IPS DF 6.9 (cell line): ENCODE measurements around the gene SH2D2A.
A peak's percentile ranks its signal among the peaks of the same experiment; 100 is the strongest.
"Not testable (repeated sequence)": the region's sequence is repeated elsewhere in the genome, so short reads cannot be mapped to it uniquely, and the experiment has no call there.

Source experiments
- DNase-seq: peaks from one replicate; pipeline ENCODE4 v3.0.0-alpha.2; 2013; ENCODE audit warnings: low read depth, low spot score
- H3K27ac ChIP-seq: one replicate; pipeline ENCODE4 v1.5.1; 2013; ENCODE audit warnings: low read length, control low read depth
- H3K27me3 ChIP-seq: 2 replicates; pipeline ENCODE4 v1.6.1; 2013; ENCODE audit warnings: mild to moderate bottlenecking, low read length; ENCODE audit not compliant: control insufficient read depth, insufficient read depth
- H3K36me3 ChIP-seq: 2 replicates; pipeline ENCODE4 v1.6.1; 2013; ENCODE audit warnings: low read length; ENCODE audit not compliant: control insufficient read depth, insufficient read depth
- H3K4me1 ChIP-seq: 2 replicates; pipeline ENCODE4 v1.6.1; 2013; ENCODE audit warnings: low read length; ENCODE audit not compliant: control insufficient read depth, insufficient read depth
- H3K4me3 ChIP-seq: 2 replicates; pipeline ENCODE4 v1.5.1; 2013; ENCODE audit warnings: mild to moderate bottlenecking, low read length
- H3K9me3 ChIP-seq: 2 replicates; pipeline ENCODE4 v1.6.1; 2013; ENCODE audit warnings: low read length, inconsistent platforms; ENCODE audit not compliant: control insufficient read depth, insufficient read depth
- WGBS: extraction: QIAGEN DNeasy Blood & Tissue Kit; methylation state at CpG from one replicate; pipeline ENCODE4 v1.1.7; 2013; ENCODE audit warnings: mixed read lengths, missing lambda C conversion rate; ENCODE audit not compliant: insufficient read length, insufficient coverage; 5-methylcytosine and 5-hydroxymethylcytosine counted together

The SH2D2A gene

DNA sequence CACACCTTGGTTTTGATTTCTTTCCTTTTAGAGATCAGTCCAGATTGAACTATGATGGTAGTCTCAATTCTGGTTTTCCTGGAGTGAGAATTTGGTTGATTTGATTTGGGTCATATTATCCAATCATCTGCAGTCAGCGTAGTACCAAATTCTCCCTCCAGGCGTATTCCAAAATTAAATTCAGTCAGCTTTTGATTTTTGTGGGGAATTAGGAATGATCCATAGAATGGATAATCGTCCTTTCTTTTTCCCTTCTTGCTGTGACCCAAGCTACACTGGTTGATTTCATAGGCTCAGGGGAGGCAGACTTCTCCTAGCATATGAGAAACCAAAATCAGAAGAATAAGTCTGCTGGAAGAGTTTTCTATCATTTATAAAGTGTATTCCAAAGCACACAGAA, 44.4 kb downstream of the SH2D2A start:
- DNase-seq: no peak
- no CpG with 5 or more reads among the region's 3 CpGs for WGBS
- Histone ChIP-seq H3K36me3 (no peaks in the 10 kb centered on the region; the same call in 1 of the 2 replicates), H3K4me1 (no peaks in the 10 kb centered on the region), H3K9me3 (no peaks in the 10 kb centered on the region), H3K27me3 (no peaks in the 10 kb centered on the region), H3K4me3 (no peak overlapping the region), H3K27ac (no peak overlapping the region)

DNA sequence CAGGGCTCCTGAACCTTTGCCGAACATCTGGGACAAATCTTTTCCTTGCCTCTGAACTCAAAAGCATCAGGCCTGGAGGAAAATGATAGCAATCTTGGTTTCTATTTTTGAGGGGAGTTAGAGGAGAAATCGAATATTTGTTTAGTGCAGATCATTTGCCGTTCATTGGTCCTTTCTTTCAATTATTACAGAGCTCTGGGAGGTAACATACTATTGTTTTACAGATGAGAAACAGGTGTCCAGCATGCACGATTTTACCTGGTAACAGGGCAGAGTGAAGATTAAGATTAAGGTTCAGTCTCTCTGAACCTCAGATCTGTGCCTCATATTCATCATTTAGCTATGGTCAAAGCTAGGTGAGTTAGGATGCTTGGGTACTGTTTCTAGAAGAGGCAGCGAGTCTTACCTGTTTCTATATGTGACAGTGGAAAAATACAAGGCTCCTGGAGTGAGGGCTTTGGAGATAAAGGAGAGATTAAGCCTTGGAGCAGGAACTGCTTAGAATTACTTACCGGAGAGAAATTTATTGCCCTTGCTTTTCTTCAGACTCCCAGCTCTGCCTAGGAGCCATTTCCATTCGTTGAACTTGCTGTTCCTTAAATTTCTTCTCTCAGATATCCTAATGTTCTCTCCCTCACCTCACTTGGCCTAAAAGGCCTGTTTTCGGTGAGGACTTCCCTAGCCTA, 47.9 kb downstream of the SH2D2A start:
- WGBS: no CpG with 5 or more reads among the region's 8 CpGs
- Histone ChIP-seq H3K4me1 (no peaks in the 10 kb centered on the region), H3K27me3 (no peaks in the 10 kb centered on the region), H3K36me3 (no peaks in the 10 kb centered on the region; the same call in 1 of the 2 replicates), H3K9me3 (no peaks in the 10 kb centered on the region), H3K4me3 (peak overlapping the region; percentile 77; the same call in 1 of the 2 replicates), H3K27ac (no peak overlapping the region)
- DNase-seq: no peak

DNA sequence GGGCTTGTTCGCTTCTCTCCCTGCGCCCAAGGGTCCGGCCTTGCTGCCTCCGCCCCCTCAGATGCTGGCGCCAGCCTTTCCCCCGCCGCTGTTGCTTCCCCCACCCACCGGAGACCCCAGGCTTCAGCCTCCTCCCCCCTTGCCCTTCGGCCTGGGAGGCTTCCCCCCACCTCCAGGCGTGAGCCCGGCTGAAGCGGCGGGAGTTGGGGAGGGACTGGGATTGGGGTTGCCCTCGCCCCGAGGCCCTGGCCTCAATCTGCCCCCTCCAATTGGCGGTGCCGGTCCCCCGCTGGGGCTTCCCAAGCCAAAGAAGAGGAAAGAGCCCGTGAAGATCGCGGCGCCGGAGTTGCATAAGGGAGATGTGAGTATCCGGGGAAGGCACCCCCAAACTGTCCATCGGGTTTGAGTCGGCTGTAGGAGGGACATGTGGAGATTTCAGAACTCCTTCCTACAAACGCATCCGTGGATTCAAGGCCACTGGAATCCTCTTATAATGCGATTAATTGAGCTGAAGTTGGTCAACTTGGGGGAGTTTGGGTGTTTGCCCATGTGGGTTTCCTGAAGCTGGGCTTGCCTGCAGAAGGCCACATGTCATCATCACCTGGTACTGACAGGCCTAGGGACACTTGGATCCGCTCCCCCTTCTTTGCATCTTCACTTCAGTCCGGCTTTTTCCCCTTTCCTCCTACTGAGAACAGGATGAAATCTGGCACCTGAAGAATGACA, 48.6 kb downstream of the SH2D2A start:
- Histone ChIP-seq H3K4me1 (no peaks in the 10 kb centered on the region), H3K4me3 (peak overlapping the region; percentile 77), H3K36me3 (no peaks in the 10 kb centered on the region; the same call in 1 of the 2 replicates), H3K27ac (no peak overlapping the region), H3K9me3 (no peaks in the 10 kb centered on the region), H3K27me3 (no peaks in the 10 kb centered on the region)
- DNase-seq: no peak
- WGBS: no CpG with 5 or more reads among the region's 31 CpGs

GRCh38 chr1:156767101-156767878, 49.4 kb downstream of the SH2D2A start, which contains the start of gene PRCC:
Gene PRCC (plus strand): TSS chr1:156767535. CDS start chr1:156767772, 237 bp downstream.
- DNase-seq: peak; percentile 100
- H3K9me3 ChIP-seq: no peaks in the 10 kb centered on the region
- WGBS: no CpG with 5 or more reads among the region's 50 CpGs
- no peaks in the 10 kb centered on the region for H3K27me3 ChIP-seq
- no peak within 1 kb of the TSS for H3K27ac ChIP-seq
- H3K4me1 ChIP-seq: no peaks in the 10 kb centered on the region
- peak within 1 kb of the TSS; percentile 77 for H3K4me3 ChIP-seq
- no peaks in the 10 kb centered on the region; the same call in 1 of the 2 replicates for H3K36me3 ChIP-seq

DNA sequence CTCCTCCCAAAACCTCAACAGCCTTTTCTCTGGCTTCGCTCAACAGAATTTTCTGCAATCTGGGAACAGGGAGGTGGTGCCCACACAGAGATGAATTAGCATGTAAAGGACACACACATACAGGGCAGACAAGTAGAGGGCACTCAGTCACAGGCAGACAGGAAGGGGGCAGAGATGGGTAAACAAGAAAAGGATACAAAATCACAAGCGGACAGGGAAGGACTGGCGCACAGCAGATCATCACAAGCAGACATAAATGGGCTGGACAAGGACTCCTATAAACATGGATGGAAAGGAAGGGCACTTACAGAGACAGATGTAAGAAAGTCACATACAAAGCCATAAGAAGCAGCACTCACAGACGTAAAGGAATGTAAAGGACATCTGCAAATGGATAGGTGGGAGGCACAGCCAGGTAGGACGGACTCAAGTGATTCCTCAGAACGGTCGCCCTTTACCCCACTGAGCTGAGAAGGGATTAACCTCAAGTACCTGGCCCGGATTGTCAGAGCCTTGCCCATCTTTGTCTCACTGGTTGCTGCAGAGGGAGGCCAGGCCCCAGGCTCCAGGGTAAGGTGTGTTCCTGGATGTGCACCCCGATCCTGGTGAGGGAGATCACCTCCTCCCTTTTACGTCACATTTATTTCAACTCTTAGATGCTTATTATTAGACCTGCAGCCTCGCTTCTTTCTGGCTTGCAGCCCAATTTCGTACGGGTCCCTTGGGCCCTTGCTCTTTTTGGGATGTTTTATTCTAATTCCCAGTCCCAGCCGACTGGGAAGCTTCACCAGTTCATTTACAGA, 50.1 kb downstream of the SH2D2A start:
- Histone ChIP-seq H3K4me3 (peak overlapping the region; percentile 49; the same call in 1 of the 2 replicates), H3K27me3 (no peaks in the 10 kb centered on the region), H3K36me3 (no peaks in the 10 kb centered on the region; the same call in 1 of the 2 replicates), H3K9me3 (no peaks in the 10 kb centered on the region), H3K4me1 (no peaks in the 10 kb centered on the region), H3K27ac (no peak overlapping the region)
- DNase-seq: no peak
- WGBS: no CpG with 5 or more reads among the region's 14 CpGs

DNA sequence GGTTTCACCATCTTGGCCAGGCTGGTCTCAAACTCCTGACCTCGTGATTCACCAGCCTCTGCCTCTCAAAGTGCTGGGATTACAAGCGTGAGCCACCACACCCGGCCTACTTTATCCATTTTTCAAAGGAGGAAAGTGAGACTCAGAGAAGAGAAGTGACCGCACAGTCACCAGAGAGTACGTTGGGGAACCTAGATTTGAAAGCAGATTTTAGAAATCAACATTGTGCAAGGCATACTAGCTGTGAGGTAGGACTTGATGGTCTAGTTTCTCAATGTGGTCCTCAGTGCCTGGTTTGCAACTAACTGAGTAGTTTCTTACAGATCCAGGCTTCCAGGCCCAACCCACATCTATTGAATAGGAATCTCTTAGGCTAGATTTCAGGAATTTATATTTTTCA, 51.0 kb downstream of the SH2D2A start:
- no peak overlapping the region for H3K4me3 ChIP-seq
- H3K27ac ChIP-seq: no peak overlapping the region
- DNase-seq: no peak
- no peaks in the 10 kb centered on the region for H3K9me3 ChIP-seq
- H3K27me3 ChIP-seq: no peaks in the 10 kb centered on the region
- no peaks in the 10 kb centered on the region for H3K36me3 ChIP-seq
- H3K4me1 ChIP-seq: no peaks in the 10 kb centered on the region
- no CpG with 5 or more reads among the region's 5 CpGs for WGBS

- whole genome bisulfite sequencing: no CpG with 5 or more reads among the region's 15 CpGs
- H3K9me3 ChIP-seq, DNase-seq, H3K36me3 ChIP-seq, H3K4me1 ChIP-seq, H3K4me3 ChIP-seq, H3K27me3 ChIP-seq, H3K27ac ChIP-seq: not testable (repeated sequence)
Measured at GRCh38 chr1:156765136-156765535, 51.5 kb downstream of the SH2D2A start.

GRCh38 chr1:156760796-156761104, 55.9 kb downstream of the SH2D2A start:
- Histone ChIP-seq H3K27me3 (no peaks in the 10 kb centered on the region), H3K4me1 (no peaks in the 10 kb centered on the region), H3K27ac (no peak overlapping the region), H3K36me3 (no peaks in the 10 kb centered on the region), H3K9me3 (no peaks in the 10 kb centered on the region), H3K4me3 (no peak overlapping the region)
- WGBS: no CpG with 5 or more reads among the region's 4 CpGs
- no peak for DNase-seq

- Histone ChIP-seq H3K4me1 (no peaks in the 10 kb centered on the region), H3K9me3 (no peaks in the 10 kb centered on the region), H3K36me3 (no peaks in the 10 kb centered on the region), H3K27me3 (no peaks in the 10 kb centered on the region), H3K27ac (no peak overlapping the region), H3K4me3 (no peak overlapping the region)
- DNase-seq: no peak
- no CpG with 5 or more reads among the region's 6 CpGs for WGBS
Measured at GRCh38 chr1:156760092-156760795, 56.4 kb downstream of the SH2D2A start.
